Thyroid gland (tissue), 4 donors: ENCODE measurements around the gene GBP6.

Experiments
- CTCF ChIP-seq, 6 experiments: fragments of 200-600 bp in 3 of 6; fragments of 450-650 bp in 3 of 6; sonication (generic) in 3 of 6; IDR thresholded peaks; one replicate each; pipeline ENCODE4 v1.5.1; 2016 to 2019; ENCODE audit warnings: antibody characterized with exemption in 6 of 6, mild to moderate bottlenecking in 2 of 6, inconsistent platforms in 1 of 6, moderate library complexity in 1 of 6
- POLR2A ChIP-seq, 2 donors: fragments of 450-650 bp; IDR thresholded peaks; one replicate each; pipeline ENCODE4 v1.6.1; 2017; ENCODE audit warnings: antibody characterized with exemption in 2 of 2, mild to moderate bottlenecking in 2 of 2, moderate library complexity in 1 of 2

- no peak for TF ChIP-seq CTCF (IDR thresholded peaks at IDR 0.05)
- TF ChIP-seq POLR2A (IDR thresholded peaks at IDR 0.05) = no peak
Measured at GRCh38 chr1:89351597-89352311, 12.1 kb upstream of the GBP6 start.
